Vagina (tissue), 2 donors: ENCODE measurements around the gene SLC30A2. TPM values are rescaled to one million over a fixed set of nuclear protein-coding genes. Genes with fewer than 3 reads are reported as not detected.
"Not testable (repeated sequence)": the region's sequence is repeated elsewhere in the genome, so short reads cannot be mapped to it uniquely, and the experiment has no call there.

Source experiments
- DNase-seq, 2 donors: peaks; one replicate each; pipeline ENCODE4 v3.0.0-alpha.2; 2017; ENCODE audit errors: extremely low spot score in 2 of 2
- H3K27ac ChIP-seq: fragments of 200-600 bp; sonication (generic); one replicate; pipeline ENCODE4 v1.5.1; 2019
- H3K27me3 ChIP-seq: fragments of 200-600 bp; sonication (generic); one replicate; pipeline ENCODE4 v1.5.1; 2019
- H3K36me3 ChIP-seq, 2 donors: fragments of 200-600 bp; sonication (generic); one replicate each; pipeline ENCODE4 v1.5.1; 2017 to 2019
- H3K4me1 ChIP-seq: fragments of 200-600 bp; sonication (generic); one replicate; pipeline ENCODE4 v1.5.1; 2019
- H3K4me3 ChIP-seq, 2 donors: fragments of 200-600 bp; sonication (generic); 1 replicate in 1 of 2; 2 replicates in 1 of 2; pipeline ENCODE4 v1.5.1; 2016 to 2019
- H3K9me3 ChIP-seq: fragments of 200-600 bp; sonication (generic); one replicate; pipeline ENCODE4 v1.5.1; 2019
- POLR2A ChIP-seq, 2 donors: fragments of 450-650 bp; IDR thresholded peaks; one replicate each; pipeline ENCODE4 v1.6.1; 2017; ENCODE audit warnings: antibody characterized with exemption in 2 of 2, mild to moderate bottlenecking in 2 of 2, moderate library complexity in 2 of 2
- POLR2AphosphoS5 ChIP-seq, 2 donors: sonication (generic); formaldehyde crosslinking; IDR thresholded peaks; one replicate each; pipeline ENCODE4 v1.9.0; 2017; ENCODE audit warnings: antibody characterized with exemption in 2 of 2, mild to moderate bottlenecking in 2 of 2, low read depth in 1 of 2; ENCODE audit not compliant: insufficient read depth in 1 of 2
- intact Hi-C: fragments of 100-400 bp; cut with DNase I; formaldehyde crosslinking; loops from one replicate; pipeline ENCODE4 v1.15.1; 2023
- total RNA-seq: library from RNA; depleted of rRNA; stranded (reverse); fragments of >200 nt; gene quantifications from one replicate; pipeline ENCODE4 v1.2.3, GENCODE V29; 2016
- TF ChIP-seq, protein P1 (sequence below), 3 experiments: fragments of 450-650 bp in 2 of 3; fragments of 200-600 bp in 1 of 3; sonication (generic) in 1 of 3; IDR thresholded peaks; one replicate each; pipeline ENCODE4 v1.5.1; 2017 to 2019; ENCODE audit warnings: antibody characterized with exemption in 3 of 3, mild to moderate bottlenecking in 2 of 3, moderate library complexity in 2 of 3

The SLC30A2 gene, protein sequence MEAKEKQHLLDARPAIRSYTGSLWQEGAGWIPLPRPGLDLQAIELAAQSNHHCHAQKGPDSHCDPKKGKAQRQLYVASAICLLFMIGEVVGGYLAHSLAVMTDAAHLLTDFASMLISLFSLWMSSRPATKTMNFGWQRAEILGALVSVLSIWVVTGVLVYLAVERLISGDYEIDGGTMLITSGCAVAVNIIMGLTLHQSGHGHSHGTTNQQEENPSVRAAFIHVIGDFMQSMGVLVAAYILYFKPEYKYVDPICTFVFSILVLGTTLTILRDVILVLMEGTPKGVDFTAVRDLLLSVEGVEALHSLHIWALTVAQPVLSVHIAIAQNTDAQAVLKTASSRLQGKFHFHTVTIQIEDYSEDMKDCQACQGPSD
- not detected for total RNA-seq

DNA sequence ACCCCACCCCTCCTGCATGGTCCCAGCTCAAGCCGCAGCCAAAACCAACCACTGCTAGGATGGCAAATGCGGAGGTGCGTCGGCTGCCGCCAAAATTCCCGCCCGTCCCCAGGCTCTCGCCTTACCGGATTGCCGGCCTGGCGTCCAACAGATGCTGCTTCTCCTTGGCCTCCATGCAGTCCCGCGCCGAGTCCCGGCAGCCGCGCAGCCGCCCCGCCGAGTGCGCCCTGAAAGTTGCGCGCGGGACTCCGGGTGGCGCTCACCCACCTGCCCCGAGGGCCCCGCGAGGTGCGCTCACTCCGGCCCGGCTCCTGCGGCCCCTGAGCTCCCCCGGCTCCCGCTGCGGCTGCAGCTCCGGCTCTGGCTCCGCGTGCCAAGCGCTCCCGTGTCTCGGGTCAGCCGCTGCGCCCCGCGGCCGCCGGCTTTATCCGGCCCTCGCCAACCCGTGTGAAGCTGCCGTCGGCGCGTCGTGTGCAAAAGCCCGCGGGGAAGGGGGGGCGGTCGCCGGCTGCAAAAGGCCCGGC lies at the start of gene SLC30A2:
SLC30A2 (minus strand) TSS at position 397 of the 524 bp plus-strand sequence; CDS start at position 175, 222 bp downstream.
- Histone ChIP-seq H3K27me3 (no peaks in the 10 kb centered on the region), H3K4me3 (no peak within 1 kb of the TSS), H3K9me3 (no peaks in the 10 kb centered on the region), H3K4me1 (peaks cover 20% of the 10 kb centered on the region), H3K27ac (no peak within 1 kb of the TSS), H3K36me3 (no peaks in the 10 kb centered on the region)
- TF ChIP-seq POLR2A (IDR thresholded peaks at IDR 0.05) = no peak
- TF ChIP-seq, protein P1, sequence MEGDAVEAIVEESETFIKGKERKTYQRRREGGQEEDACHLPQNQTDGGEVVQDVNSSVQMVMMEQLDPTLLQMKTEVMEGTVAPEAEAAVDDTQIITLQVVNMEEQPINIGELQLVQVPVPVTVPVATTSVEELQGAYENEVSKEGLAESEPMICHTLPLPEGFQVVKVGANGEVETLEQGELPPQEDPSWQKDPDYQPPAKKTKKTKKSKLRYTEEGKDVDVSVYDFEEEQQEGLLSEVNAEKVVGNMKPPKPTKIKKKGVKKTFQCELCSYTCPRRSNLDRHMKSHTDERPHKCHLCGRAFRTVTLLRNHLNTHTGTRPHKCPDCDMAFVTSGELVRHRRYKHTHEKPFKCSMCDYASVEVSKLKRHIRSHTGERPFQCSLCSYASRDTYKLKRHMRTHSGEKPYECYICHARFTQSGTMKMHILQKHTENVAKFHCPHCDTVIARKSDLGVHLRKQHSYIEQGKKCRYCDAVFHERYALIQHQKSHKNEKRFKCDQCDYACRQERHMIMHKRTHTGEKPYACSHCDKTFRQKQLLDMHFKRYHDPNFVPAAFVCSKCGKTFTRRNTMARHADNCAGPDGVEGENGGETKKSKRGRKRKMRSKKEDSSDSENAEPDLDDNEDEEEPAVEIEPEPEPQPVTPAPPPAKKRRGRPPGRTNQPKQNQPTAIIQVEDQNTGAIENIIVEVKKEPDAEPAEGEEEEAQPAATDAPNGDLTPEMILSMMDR (IDR thresholded peaks at IDR 0.05) = no peak
- no peak for TF ChIP-seq POLR2AphosphoS5 (IDR thresholded peaks at IDR 0.05; ENCODE audit: insufficient read depth in 1 of 2, low read depth in 1 of 2)
- intact Hi-C loops = no loop called here
- no peak for DNase-seq

DNA sequence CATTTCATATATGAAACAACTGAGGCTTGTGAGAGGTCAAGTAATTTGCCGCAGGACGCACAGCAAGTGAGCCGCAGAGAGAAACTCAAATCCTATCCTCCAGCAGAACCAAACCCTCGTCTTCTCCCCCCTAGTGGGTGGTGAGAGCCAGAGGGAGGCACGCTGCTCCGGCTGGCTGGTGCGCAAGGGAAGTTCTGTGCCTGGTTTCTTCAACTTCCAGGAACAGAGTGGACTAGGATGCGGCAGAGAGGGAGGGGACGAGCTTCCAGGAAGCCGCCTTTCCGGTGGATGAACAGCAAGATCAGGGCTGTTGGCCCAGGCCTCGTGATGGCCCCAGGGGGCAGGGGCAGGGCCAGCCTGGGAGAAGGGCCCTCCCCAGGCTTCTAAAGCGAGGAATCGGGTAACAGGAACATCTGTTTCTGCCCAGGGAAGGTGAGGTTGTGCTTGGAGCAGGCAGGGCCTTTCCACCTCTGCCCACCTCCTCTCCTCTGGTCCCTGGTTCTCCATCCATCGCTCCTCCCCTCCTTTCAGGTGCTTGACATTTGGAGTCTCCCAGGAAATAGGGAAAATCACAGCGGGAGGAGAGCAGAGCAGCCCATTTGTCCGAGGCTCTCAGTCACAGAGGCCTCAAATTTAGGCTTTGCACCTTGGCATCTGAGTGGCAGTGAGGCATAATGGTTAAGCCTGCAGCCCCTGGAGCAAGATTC lies 48.9 kb upstream of the SLC30A2 start:
- no peaks in the 10 kb centered on the region for H3K9me3 ChIP-seq
- H3K4me3 ChIP-seq = no peak overlapping the region
- no peaks in the 10 kb centered on the region for H3K27me3 ChIP-seq
- peaks cover 15% of the 10 kb centered on the region for H3K4me1 ChIP-seq
- TF ChIP-seq POLR2A (IDR thresholded peaks at IDR 0.05) (no peak), POLR2AphosphoS5 (IDR thresholded peaks at IDR 0.05; ENCODE audit: insufficient read depth in 1 of 2, low read depth in 1 of 2) (peak in 1 of 2 donors; percentile 35)
- TF ChIP-seq, protein P1 (IDR thresholded peaks at IDR 0.05) = no peak
- no peaks in the 10 kb centered on the region for H3K36me3 ChIP-seq
- no peak for DNase-seq
- H3K27ac ChIP-seq = no peak overlapping the region
- intact Hi-C loops = no loop called here

DNA sequence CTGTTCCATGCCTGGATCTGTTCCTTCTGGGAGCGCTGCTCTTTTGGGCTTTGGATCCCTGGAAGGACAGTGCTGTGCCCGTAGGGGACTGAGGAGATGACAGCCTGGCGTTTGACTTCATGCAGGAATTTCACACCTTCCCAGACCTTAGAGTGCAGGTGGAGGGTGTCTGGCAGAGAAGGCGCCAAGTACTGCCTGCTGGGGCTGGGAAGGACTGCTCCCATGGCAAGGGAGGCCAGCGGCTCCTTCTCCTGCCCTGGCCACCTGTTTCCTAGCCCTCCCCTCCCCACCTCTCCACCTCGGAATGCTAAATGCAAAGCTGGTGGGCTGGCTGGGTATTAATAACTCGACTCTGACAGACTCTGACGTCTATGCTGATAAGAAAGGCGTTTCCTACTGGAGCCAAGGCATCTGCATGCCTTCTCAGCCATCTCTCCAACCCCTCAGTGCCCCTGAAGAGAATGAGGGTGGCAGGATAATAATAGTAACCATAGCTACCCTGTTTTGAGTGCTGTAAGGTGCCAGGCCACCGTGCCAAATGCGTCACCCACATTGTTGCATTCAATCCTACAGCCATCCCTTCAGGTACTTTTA lies 48.3 kb upstream of the SLC30A2 start:
- no peak overlapping the region for H3K27ac ChIP-seq
- no peaks in the 10 kb centered on the region for H3K27me3 ChIP-seq
- no peaks in the 10 kb centered on the region for H3K9me3 ChIP-seq
- DNase-seq = no peak
- no peaks in the 10 kb centered on the region for H3K36me3 ChIP-seq
- intact Hi-C loops = no loop called here
- no peak for TF ChIP-seq POLR2A (IDR thresholded peaks at IDR 0.05)
- no peak for TF ChIP-seq POLR2AphosphoS5 (IDR thresholded peaks at IDR 0.05; ENCODE audit: insufficient read depth in 1 of 2, low read depth in 1 of 2)
- TF ChIP-seq, protein P1 (IDR thresholded peaks at IDR 0.05) = no peak
- H3K4me1 ChIP-seq = peaks cover 15% of the 10 kb centered on the region
- H3K4me3 ChIP-seq = no peak overlapping the region

DNA sequence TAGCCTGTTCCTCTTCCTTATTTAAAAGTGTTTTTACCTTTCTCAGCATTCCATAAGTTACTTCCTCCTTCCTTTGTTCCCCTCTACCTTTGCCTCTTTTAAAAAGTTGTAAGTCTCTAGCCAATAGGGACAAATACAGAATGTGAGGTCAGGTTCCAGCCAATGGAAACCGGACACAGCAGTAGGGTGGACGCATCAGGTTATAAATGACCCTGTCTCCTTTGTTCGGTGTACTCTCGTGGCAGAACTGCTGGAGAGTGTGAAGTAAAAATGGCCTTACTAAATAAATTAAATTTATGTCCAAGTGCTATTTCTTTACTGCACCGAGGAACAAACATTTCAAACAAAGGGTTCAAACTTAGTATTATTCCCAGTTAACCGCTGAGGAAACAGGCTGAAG lies 47.7 kb upstream of the SLC30A2 start:
- H3K36me3 ChIP-seq, intact Hi-C loops, H3K4me3 ChIP-seq, DNase-seq, H3K27me3 ChIP-seq, H3K9me3 ChIP-seq, H3K27ac ChIP-seq: not testable (repeated sequence)
- peaks cover 15% of the 10 kb centered on the region for H3K4me1 ChIP-seq

DNA sequence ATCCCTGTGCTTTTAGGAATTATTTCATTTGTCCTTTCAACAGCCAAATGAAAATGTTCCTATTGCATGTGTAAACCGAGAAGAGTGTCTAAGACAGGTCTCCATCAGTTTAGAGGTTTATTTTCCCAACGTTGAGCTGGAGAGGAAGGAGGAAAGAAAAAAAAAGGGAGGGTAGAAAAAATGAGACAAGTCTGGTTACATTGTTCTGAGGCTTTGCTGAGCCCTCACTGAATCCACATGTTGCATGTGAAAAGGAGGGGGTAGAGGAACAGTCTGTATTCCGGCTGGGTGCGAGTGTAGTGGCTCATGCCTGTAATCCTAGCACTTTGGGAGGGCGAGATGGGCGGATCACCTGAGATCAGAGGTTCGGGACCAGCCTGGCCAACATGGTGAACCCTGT lies 46.5 kb upstream of the SLC30A2 start:
- no peak for DNase-seq
- Histone ChIP-seq H3K27ac (no peak overlapping the region), H3K4me3 (no peak overlapping the region), H3K4me1 (peaks cover 15% of the 10 kb centered on the region), H3K9me3 (no peaks in the 10 kb centered on the region), H3K27me3 (no peaks in the 10 kb centered on the region), H3K36me3 (no peaks in the 10 kb centered on the region)
- intact Hi-C loops = no loop called here
- TF ChIP-seq POLR2A (IDR thresholded peaks at IDR 0.05) (no peak), POLR2AphosphoS5 (IDR thresholded peaks at IDR 0.05; ENCODE audit: insufficient read depth in 1 of 2, low read depth in 1 of 2) (no peak)
- TF ChIP-seq, protein P1 (IDR thresholded peaks at IDR 0.05) = no peak
